ENCODE results near the gene DUSP7. TPM values are rescaled to one million over a fixed set of nuclear protein-coding genes. Genes with fewer than 3 reads are reported as not detected.

DUSP7 gene
- polyA plus RNA-seq, 4 donors: 16.7 to 20.0 (median 18.4) TPM

GRCh38 chr3:52069135-52069534 lies 12.8 kb upstream of the DUSP7 start:
- no peak for DNase-seq (ENCODE audit: low read depth in 4 of 4, low spot score in 3 of 4)

DNA sequence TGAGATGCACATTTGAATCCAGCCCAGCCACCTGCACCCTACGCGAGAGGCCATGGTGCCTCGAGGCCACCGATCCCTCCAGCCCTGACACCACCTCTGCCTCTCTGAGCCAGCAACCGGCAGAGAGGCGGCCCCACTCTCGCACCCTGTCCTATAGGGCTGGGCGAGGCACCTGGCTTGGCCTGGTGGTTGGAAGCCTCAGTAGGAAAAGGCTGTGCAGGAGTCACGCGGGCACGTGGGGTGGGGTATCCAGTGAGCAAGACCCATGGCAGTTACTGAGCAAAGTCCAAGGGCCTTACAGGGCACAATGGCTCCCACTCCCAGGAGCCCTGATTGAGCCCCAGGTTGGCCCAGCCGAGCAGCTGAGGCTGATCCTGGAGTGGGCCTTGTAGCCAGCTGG lies 12.4 kb upstream of the DUSP7 start:
- no peak for DNase-seq (ENCODE audit: low read depth in 4 of 4, low spot score in 3 of 4)

DNA sequence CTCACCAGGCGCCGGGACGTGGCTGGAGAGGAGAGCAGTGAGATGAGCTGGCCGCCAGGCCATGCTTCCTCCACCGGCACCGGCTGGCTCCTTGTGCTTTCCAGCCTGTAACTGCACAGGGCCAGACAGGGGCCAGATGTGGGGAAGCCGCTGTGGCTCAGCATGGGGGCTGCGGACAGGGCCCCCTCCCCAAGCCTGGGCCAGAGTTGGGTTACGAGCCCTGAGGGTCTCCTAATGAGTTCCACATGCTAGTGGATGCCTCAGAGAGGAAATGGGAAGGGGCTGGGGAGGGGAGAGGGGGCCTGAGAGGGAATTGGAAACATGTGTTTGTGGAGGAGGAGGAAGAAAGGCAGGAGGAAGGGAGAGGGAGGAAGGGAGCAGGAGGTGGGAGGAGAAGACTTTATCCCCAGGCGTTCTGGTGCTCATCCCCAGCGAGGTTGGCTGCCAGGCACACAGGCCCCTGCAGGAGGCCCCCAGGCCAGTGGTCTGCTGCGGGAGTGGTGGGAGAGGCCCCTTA lies 11.7 kb upstream of the DUSP7 start:
- DNase-seq (ENCODE audit: low read depth in 4 of 4, low spot score in 3 of 4): peak; percentile 61 to 79 (median 72)

GRCh38 chr3:52067526-52067925 lies 11.2 kb upstream of the DUSP7 start:
- no peak for DNase-seq (ENCODE audit: low read depth in 4 of 4, low spot score in 3 of 4)

GRCh38 chr3:52067046-52067445 lies 10.7 kb upstream of the DUSP7 start:
- no peak for DNase-seq (ENCODE audit: low read depth in 4 of 4, low spot score in 3 of 4)

- no peak for DNase-seq (ENCODE audit: low read depth in 4 of 4, low spot score in 3 of 4)
These were observed 8.9 kb upstream of the DUSP7 start for GRCh38 chr3:52065264-52065756.

GRCh38 chr3:52064561-52064960 lies 8.2 kb upstream of the DUSP7 start:
- DNase-seq (ENCODE audit: low read depth in 4 of 4, low spot score in 3 of 4): no peak

GRCh38 chr3:52063026-52063723 lies 6.8 kb upstream of the DUSP7 start:
- no peak for DNase-seq (ENCODE audit: low read depth in 4 of 4, low spot score in 3 of 4)

DNA sequence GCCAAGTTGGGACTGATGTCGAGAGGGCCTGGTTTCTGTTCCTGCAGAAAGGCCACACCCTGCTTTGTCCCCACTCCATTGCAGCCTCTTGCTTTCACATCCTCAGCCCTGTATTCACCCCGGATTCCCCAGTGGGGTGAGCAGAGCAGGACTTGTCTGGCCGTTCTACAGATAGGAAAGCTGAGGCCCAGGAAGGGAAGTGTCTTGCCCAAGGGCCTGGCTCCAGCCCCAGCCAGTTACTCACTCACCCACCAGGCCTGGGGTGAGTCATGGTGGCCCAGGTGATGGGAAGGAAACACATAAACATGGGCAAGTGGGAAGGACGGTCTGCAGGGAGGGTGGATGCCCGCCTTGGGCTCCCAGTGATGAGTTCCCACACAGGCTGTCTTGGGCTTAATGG lies 6.1 kb upstream of the DUSP7 start:
- no peak for DNase-seq (ENCODE audit: low read depth in 4 of 4, low spot score in 3 of 4)

GRCh38 chr3:52061121-52061910 lies 4.9 kb upstream of the DUSP7 start:
- no peak for DNase-seq (ENCODE audit: low read depth in 4 of 4, low spot score in 3 of 4)

DNA sequence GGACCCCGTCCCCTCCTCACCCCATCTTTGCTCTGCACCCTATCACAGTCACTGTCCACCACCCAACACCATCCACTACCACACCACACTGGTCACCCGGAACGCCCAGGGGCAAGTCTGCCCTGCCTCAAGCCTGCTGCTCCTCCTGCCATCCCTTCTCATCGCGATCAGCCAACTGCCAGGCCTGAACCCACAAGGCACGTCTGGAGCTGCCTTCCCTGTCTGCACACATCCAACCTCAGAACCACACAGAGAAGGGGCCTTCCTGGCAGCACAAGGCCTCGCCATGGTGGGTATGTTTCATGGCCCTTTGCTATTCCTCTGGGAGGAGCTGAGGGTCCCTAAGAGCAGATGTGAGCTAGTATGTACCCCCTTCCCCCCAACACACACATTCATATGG lies 3.4 kb upstream of the DUSP7 start:
- no peak for DNase-seq (ENCODE audit: low read depth in 4 of 4, low spot score in 3 of 4)

GRCh38 chr3:52057812-52058495 lies 1.6 kb upstream of the DUSP7 start:
- DNase-seq (ENCODE audit: low read depth in 4 of 4, low spot score in 3 of 4): no peak

DNA sequence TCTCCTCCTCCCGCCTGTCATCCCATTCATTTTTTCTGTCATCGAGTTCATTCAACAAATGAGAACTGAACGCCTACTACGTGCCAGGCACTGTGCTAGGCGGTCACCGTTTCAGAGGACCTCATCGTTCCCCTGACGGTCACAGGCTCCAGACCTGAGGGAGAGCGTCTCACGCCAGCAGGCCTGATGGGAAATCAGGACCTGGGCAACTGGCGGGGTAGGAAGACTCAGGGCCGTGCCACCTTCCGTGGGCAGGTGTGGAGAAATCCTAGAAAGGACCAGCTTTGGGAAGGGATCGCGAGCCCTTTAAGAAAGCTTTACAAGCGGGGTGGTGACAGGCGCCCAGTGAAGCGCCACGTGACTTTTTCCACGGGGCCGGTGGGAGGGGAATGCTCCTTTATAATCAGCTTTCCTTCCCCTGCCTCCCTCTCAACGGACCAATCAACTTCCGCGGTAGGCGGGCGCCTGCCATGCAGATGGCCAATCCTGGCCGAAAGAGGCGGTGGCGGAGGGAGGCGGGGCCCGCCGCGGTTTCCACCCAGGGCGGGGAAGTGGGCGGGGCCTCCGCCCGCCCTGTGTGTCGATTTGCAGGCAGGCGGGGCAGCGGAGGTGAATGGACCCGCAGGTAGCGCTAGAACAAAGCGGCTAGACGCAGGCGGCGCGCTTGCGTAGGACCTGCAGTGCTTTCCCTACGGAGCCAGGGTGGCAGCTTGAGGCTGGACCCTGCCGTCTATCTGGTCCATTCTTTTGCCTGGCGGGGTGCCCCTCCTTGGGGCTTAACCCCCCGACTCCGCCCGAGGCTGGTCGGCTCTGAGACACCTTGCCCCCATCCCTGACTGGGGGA lies 819 bp upstream of the DUSP7 start:
- peak; percentile 97 to 98 (median 98) for DNase-seq (ENCODE audit: low read depth in 4 of 4, low spot score in 3 of 4)

DNA sequence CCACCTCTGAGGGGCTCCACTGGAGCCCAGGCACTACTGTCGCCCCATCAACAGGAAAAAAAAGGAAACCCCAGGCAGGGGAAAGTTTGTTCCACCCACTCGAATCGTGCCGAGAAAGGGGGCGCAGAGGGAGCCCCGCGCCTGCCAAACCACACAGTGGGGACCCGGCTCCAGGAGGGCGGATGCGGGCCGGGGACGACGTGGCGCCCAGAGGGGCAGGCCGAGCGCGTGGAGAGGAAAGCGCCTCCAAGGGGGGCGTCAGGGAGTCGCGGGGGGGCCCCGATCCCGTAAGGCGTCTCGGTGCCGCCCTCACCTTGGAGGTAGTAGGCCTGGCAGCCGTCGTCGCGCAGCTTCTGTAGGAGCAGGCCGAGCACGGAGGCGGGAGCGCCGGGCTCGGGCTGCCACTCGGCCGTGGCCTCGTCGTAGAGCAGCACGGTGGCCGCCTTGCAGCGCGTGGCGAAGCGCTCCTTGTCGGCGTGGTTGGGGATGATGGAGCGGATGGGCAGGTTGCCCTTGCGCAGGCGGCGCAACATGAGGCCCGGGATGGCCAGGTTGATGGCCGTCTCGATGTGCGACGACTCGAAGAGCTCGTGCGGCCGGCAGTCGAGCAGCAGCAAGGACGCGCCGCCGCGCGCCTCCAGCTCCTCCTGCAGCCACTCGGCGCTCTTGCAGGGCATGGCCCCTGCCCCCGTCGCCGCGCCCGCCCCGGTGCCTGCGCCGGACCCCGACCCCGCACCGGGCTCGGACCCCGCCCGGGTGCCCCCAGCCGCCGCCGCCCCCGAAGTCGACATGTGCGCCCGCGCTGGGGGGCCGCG lies 627 bp downstream of the DUSP7 start:
- DNase-seq (ENCODE audit: low read depth in 4 of 4, low spot score in 3 of 4): no peak

DNA sequence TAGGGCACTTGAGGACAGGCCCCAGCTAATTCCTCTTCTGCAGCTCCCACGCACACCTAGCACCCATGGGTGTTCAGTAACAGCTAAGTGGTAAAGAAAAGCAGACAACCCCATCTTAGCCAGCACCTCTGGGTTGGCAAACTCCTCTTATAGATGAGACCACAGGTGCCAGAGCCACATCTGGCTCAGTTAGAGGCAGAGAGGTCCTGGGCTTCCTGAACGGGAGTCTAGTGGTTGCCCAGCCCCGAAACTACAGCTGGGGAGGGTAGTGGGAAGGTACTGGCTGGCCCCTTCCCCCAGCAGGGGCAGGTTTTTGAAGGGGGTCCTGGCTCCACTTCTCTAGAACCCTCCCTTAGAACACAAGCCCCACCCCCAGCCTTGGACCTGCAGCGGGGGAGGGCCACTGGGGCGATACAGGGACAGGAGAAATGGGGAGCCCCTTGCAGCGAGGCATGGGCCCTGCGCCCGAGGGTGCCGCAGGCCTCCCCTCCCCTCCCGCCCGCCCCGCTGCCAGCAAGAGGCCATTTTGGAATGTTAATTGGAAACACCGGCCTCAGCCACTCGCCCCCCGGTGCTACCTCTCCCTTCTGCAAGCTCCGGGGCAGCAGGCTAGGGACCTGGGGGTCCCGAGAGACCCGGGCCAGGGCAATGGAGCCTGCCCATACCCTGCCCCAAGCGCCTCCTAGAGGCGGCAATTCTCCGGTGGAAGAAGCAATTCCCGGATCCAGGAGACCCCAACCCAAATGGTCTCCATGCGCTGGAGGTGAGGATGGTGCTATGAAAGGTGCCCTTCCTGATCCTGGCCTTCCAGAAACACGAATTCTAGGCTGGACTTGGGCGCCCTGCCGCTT lies 1.5 kb downstream of the DUSP7 start:
- DNase-seq (ENCODE audit: low read depth in 4 of 4, low spot score in 3 of 4): no peak

GRCh38 chr3:52053307-52054304 lies 2.8 kb downstream of the DUSP7 start:
- DNase-seq (ENCODE audit: low read depth in 4 of 4, low spot score in 3 of 4): no peak

GRCh38 chr3:52052831-52053306 lies 3.5 kb downstream of the DUSP7 start:
- peak in 1 of 4 donors; percentile 59 for DNase-seq (ENCODE audit: low read depth in 4 of 4, low spot score in 3 of 4)
